Measurements from ENCODE around the gene GAREM2.

- no peak for TF ChIP-seq CTCF (IDR thresholded peaks at IDR 0.05; ENCODE audit: low read depth, low read length, poor library complexity, severe bottlenecking)
- no peak for TF ChIP-seq EZH2phosphoT487 (IDR thresholded peaks at IDR 0.05; ENCODE audit: borderline replicate concordance, low read length)
Measured at GRCh38 chr2:26229595-26229994, 56.7 kb downstream of the GAREM2 start.
